Stimulated activated CD8-positive, alpha-beta memory T cell treated with anti-CD3 and anti-CD28 coated beads, Interleukin-4, amount 100 ng/mL, for 48 hours (primary cell): Measurements from ENCODE around the gene ACSF3.

Experiments
- DNase-seq: peaks from one replicate; pipeline ENCODE4 v3.0.0-alpha.2; 2020

ACSF3 gene

GRCh38 chr16:89093602-89094251 lies at the start of gene ACSF3:
ACSF3 (plus strand) TSS chr16:89093852; CDS start chr16:89100682, 6,830 bp downstream.
- peak; percentile 77 for DNase-seq

- DNase-seq = no peak
Measured at GRCh38 chr16:89044418-89045180, 49.1 kb upstream of the ACSF3 start.

- no peak for DNase-seq
Measured at GRCh38 chr16:89045181-89045815, 48.4 kb upstream of the ACSF3 start.

GRCh38 chr16:89045881-89046280 lies 47.8 kb upstream of the ACSF3 start:
- no peak for DNase-seq

GRCh38 chr16:89046491-89046890 lies 47.2 kb upstream of the ACSF3 start:
- DNase-seq = no peak

DNA sequence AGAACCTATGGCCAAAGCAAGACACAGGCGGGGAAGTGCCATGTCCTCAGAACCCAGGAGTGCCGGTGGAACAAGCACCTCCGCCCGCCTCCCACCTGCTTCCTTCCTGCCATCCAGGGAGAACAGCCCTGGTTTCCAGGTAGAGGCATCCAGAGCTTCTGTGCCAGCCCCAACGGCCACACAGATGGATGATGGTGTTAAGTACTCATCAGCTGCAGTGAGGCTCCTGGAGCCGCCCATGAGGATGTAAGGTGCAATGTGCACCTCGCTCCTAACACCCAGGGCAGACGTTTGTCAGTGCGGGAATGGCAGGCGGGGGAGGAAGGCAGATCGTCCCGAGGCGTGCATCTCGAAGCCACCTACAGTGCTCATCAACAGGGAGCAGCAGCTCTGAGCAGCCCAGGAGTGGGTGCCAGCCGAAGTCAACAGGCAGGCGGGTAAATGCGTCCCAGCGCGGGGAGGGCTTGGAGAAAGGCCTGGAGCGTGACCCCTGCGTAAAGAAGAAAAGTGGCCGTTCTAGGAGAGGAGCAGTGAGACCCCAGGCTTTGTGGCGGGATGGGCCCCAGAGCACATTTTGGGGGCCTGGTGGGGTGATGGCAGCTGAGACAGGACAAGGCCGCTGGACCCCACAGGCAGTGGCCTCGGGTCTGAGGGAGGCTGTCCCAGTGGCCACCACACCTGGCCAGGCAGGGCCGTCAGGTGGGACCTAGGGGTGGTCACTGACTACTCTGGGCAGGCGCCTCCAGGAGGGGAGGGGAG lies 46.1 kb upstream of the ACSF3 start:
- DNase-seq = no peak

- no peak for DNase-seq
Measured at GRCh38 chr16:89048090-89048725, 45.4 kb upstream of the ACSF3 start.

GRCh38 chr16:89048871-89049422 lies 44.7 kb upstream of the ACSF3 start:
- no peak for DNase-seq

DNA sequence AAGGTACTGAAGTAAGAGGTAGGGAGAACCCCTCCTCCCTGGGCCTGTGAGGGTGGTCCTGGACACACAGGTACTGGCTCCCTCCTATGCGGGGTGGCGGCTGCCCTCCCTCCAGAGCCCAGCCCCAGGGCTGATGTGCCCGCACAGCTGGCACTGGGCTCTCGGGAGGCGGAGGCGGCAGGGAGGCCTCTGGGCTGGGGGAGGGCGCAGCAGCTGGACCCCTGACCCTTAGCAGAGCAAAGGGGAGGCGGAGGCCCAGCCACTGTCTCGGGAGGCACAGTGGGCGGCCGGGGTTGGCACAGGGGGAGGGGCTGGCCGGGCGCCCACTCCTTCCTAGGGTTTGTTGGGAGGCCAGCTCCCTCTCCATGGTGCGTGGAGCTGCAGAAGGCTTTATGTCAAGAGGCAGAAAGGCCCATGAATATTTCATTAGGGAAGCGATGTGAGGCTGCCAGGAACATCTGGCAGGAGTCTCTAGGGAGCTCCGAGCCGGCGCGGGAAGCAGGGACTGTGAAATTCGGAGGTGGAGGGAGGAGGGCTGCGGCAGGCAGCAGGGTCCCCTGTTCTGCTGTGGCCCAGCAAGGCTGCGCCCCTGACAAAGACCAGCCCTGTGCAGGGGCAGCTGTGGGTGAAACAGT lies 44.1 kb upstream of the ACSF3 start:
- DNase-seq = no peak

DNA sequence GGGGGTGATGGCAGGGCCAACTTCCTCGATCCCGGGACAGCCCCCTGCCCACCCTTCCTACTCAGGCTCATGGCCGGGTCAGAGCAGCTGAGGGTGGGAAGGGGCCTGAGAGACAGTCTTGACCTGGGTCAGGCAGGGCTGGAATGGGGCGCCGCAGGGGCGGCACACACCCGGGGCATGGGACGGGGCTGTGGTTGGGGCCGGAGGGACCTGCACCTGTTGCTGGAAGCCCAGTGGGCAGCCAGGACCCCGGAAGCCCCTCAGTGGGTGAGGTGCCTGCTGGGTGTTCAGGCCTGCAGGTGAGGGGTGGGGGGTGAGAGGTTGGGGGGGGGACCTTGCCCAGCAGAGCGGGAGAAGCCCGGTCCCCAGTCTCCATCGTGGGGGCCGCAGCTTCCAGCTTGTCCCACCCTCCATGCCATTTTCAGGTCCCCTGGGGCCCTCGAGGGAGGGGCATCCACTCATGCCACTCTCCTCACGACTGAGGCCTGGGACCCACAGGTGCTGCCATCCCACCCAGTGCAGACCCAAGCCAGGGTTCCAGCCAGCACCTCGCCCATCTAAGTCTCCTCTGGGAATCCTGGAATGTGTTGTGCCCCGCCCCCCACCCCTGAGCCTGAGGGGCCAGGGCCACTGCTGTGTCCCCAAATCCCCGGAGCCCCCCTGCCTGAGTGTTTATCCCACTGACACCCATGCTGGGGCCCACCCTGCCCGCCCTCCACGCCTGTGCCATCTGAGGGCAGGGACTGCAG lies 43.4 kb upstream of the ACSF3 start:
- no peak for DNase-seq

DNA sequence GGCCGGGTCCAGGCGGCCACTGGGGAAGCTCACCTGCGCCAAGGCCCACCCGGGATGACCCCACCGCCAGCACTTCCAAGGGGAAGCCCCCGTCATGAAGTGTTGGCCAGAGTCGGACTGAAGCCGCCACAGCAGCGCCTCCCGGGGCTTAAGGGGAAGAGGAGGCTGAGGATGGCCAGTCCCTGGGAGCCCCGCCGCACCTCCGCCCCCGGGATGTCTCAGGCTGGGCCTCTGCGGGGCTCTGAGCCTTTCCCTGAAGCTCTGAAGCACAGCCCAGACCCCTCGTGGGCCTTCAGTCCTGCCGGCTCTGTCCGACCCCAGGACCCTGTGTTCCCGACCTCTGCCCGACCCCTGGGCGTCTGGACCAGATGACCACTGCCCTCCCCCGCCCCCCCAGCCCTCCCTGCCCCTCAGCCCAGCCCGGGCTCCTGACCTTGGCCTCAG lies 42.8 kb upstream of the ACSF3 start:
- no peak for DNase-seq

DNA sequence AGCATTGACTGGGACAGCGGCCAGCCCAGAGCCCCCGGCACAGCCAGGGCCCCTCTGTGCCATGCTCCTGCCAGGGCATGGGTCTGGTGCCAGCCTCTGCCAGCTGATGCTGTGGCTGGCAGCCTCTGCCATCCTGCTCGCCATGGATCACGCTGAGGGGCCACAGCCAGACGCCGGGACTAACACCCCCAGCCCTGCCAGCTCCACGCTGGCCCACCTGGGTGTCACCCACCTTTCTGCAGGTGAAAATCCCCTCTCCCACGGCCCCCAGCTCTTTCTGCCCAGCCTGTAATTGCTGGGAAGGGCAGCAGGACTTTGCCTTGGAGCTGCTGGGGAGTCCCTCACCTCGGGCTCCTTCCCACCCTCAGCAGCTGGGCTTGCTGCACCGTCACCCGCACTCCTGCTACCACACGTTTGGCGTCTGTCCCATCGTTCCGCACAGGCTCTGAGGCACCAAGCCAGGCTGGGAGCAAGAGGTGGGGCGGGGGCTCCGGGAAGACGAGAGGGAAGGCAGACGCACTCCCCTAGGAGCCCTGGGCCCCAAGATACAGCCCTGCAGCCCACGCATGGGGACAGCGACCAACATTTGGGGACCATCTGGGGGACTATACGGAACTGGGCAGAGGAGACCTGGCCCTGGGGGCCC lies 42.0 kb upstream of the ACSF3 start:
- DNase-seq = no peak

GRCh38 chr16:89052191-89052889 lies 41.3 kb upstream of the ACSF3 start:
- DNase-seq = no peak

GRCh38 chr16:89052890-89053724 lies 40.5 kb upstream of the ACSF3 start:
- DNase-seq = no peak

DNA sequence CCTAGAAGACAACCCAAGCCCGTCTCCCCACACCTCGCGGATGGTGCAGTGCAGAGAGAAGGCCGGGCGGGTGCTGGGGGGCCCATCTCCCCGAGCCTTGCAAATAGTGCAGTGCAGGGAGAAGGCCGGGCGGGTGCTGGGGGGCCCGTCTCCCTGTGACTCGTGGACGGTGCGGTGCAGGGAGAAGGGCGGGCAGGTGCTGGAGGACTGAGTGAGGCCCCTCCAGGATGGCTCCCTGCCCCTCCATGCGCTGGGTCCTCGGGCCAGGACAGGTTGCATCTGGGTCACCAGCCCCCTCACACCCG lies 40.0 kb upstream of the ACSF3 start:
- DNase-seq = no peak

GRCh38 chr16:89054261-89054661 lies 39.4 kb upstream of the ACSF3 start:
- DNase-seq = no peak

DNA sequence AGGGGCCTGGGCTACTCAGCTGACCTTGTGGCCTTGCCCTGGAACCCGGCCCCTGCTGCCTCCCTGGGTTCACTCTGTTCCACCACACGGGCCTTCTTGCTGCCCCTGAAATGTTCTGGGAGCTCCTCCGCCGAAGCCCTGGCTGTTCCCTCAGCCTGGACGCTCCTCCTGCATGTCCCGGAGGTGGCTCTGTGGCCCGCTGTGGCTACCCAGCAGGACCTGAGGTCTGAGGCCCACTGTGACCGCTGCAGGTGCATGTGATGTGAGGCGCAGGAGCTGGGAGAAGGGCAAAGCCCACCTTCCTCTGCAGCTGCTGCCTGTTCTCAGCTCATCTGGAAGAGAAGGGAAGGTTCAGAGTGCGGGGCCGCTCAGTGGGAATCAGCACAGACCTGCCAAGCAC lies 38.9 kb upstream of the ACSF3 start:
- DNase-seq = no peak

DNA sequence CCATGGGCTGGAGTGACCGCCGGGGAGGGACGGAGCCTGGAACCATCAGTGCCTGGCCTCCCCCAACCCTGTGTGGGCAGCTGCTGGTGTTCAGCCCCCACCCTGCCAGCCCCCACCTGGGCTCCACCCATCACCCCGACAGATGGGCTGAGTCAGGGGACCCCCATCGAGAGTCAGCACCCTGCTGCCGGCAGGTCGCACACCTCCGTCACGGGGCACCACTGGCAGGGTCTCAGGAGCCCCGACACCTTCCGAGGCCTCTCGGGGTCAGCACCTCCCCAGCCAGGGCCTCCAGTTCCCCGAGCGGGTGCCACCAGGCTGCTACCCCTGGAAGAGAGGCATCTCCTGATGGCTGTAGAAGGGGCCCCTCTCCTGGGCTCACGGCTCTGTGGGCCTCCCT lies 38.3 kb upstream of the ACSF3 start:
- no peak for DNase-seq

- no peak for DNase-seq
Measured at GRCh38 chr16:89055894-89056555, 37.6 kb upstream of the ACSF3 start.
